GM18951 (cell line): ENCODE data around the gene MGST1.
"Not testable (repeated sequence)": the region's sequence is repeated elsewhere in the genome, so short reads cannot be mapped to it uniquely, and the experiment has no call there.

ENCODE experiments used
- POLR2A ChIP-seq: IDR thresholded peaks from 4 replicates; pipeline ENCODE4 v1.6.1; 2011; ENCODE audit warnings: mild to moderate bottlenecking; ENCODE audit not compliant: insufficient read length, insufficient read depth; ENCODE audit errors: extremely low read depth
- in situ Hi-C: fragments of 300-500 bp; cut with MboI; formaldehyde crosslinking; loops from one replicate; pipeline ENCODE4 v1.12.0; 2022; ENCODE audit warnings: low sequenced_read_pairs, mixed read lengths, inconsistent platforms; ENCODE audit not compliant: unreplicated experiment

The MGST1 gene

DNA sequence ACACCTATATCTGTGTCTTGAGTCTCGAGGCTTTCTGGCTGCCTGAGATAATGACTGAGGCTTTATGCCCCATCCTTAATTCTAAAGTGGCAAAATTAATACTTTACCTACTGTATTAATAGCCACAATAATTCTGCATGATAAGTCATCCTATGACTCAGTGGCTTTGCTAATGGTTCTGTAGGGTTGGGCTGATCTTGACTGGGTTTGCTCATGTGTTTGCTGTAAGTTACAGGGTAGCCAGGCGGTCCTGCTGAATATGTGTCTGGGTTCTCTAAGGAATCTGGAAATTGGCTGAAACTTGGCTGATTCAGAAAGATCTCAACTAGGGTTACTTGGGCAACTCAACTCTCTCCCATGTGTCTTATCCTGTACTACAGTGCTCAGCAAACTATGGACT lies 21.7 kb downstream of the MGST1 start:
- in situ Hi-C loops = no loop called here
- TF ChIP-seq POLR2A = no peak

DNA sequence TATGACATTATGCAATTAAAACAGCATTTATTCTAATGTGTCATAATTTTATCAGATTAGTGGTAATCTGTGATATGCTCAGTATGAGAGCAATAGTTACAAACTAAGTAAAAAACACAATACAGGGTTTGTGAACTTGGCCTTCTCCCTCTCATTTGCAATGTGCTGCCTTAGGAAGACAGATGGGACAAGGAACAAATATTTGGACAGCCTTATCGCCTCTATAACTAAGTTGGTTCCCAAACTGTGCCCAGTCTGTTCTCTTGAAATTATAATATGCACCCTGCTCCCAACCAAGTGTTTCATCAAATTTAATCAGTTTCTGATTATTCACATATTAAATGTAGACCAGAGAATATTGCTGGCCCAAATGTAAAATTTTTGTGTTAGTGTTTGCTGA lies 22.7 kb downstream of the MGST1 start:
- in situ Hi-C loops = no loop called here
- TF ChIP-seq POLR2A = no peak

DNA sequence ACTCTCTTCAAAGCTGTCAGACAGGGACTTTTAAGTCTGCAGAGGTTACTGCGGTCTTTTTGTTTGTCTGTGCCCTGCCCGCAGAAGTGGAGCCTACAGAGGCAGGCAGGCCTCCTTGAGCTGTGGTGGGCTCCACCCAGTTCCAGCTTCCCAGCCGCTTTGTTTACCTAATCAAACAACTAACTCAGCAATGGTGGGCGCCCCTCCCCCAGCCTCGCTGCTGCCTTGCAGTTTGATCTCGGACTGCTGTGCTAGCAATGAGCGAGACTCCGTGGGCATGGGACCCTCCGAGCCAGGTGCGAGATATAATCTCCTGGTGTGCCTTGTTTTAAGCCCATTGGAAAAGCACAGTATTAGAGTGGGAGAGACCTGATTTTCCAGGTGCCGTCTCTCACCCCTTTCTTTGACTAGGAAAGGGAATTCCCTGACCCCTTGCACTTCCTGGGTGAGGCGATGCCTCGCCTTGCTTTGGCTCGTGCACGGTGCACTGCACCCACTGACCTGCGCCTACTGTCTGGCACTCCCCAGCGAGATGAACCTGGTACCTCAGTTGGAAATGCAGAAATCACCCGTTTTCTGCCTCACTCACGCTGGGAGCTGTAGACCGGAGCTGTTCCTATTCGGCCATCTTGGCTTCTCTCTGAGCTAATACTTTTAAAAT lies 35.3 kb downstream of the MGST1 start:
- in situ Hi-C loops = not testable (repeated sequence)

DNA sequence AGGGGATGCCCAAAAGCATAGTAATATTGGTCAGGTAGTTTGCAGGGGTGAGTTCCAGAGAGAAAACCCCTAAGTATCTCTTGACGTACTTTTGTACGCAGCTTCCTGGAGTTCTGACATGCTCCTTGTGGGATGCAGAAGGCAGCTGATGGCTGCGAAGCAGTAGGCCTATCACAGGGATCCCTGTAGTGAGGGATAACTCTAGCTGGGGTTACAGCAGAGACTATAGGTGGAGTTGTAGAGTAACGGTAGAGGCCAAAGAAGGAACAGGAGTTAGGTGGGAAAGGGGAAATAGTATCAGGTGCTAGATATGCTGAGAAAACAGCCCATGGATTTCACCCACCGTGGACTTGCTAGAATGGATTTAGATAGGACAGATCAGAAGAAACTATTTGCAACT lies 37.3 kb downstream of the MGST1 start:
- TF ChIP-seq POLR2A = no peak
- in situ Hi-C loops = no loop called here

DNA sequence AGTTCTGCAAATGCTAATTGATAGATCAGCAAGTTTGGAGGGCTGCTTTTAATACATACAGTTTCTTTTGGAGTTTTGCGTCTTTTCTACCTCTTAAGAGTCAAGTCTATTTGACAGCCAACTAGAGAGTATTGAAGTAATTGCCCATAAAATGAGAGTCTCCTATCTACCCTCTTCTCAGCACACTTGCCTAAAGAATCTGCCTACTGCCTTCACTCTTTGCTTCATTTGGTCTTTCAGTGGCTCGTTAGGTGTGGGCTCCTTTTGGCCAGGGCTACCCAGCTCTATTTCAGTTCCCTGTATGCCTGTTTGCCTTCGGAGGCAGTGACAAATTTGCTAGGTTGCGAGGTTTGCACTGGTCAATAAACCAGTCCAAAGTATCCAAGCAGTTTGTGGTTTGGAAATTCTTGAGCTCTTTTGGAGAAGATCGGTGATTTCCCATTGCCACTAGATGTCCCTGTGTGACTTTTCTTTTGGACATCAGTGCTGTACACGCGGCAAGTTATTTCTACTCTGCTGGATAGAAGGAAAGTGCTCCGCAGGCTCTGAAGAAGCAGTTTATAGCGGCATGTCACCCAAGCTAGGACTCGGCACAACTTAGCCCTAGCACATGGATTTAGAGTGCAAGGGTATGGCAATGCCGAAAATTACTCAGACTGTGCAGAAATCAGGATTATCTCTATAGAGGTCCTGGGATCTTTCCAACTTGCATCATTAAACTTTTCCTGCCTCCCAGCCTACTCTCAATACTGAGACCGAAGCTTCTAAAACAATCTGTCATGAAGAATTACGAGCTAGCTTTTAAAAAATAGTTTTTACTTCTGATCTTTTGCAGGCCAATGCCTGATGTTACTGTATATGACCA lies 38.6 kb downstream of the MGST1 start:
- in situ Hi-C loops = no loop called here
- TF ChIP-seq POLR2A = no peak

DNA sequence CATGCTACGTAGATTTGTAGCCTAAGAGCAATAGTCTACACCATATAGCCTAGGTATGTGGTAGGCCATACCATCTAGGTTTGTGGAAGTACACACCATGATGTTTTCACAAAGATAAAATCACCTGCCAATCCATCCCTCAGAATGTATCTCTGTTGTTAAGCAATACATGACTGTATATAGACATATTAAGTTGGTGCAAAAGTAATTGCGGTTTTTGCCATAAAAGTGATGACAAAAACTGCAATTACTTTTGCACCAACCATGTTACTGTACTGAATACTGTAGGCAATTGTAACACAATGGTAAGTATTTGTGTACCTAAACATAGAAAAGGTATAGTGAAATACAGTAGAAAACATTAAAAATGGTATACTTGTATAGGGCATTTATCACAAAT lies 40.5 kb downstream of the MGST1 start:
- TF ChIP-seq POLR2A = no peak

DNA sequence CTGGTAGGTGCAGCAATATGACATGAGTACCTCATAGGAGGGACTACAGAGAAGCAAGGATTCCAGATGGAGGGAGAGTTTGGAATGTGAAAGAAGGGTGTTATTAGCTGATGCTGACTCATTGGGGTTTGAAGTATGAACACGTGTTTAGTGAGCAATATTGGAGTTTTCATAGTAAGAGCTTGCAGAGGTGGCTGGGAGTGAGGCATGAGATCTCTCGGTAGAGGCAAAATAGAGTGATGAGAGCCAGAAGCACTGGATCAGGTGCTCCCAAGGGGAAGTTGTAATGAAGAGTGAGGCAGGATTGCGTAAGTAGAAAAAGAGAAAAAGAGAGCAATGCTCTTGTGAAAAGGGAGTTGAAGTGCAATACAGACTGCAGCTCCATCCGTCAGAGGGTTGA lies 42.1 kb downstream of the MGST1 start:
- in situ Hi-C loops = no loop called here
- no peak for TF ChIP-seq POLR2A

More for the DNA sequence above, 40.5 kb downstream of the MGST1 start:
- in situ Hi-C loops = no loop called here

DNA sequence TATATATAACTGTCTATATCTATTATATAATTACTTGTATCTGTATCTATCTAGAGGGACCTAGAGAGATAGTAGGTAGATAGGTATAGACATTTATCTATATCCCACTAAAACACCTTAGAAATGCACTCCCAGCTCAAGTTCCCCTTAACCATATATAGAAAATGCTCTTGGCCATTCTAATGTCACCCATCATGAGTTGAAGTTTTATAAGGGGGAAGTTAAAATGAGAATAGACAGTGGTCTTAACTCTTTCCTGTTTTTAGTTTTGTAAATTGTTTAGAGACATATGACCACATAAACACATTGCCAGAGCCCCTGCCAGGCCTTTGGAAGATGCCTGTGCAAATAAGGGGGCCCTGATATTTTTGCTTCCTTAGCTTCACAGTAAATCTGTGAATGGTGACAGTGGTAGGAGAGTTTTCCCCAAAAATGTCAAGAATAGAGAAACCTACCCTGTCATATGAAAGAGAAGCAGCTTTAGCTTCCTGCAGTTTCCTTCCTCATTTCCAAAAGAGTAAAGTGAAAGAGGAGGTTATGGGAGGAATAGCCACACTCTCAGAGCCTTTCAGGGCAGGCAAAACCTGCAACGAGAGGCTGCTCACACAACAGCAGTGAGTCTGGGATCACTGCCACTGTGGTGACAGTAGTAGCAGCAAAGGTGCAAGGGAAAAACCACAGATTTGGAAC lies 45.5 kb downstream of the MGST1 start:
- in situ Hi-C loops = no loop called here
- TF ChIP-seq POLR2A = no peak

DNA sequence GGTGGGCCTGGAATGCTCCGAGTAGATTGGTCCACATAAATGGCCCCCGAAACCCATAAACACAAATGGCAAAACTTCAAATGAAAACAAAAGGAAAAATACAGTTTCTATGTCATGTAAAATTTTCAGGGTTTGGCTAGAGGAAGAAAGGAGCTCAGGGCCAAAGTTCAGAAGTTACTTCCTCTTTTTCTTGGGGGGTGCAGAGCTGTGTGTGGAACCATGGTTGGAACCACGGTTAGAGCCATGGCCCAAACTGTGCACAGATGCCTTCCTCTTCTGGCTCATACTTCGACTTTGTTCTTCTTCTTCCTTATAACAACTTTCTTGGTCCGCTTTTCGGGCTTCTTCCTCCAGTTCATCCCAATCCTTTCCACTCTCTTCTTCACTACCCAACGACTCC lies 51.7 kb downstream of the MGST1 start:
- no peak for TF ChIP-seq POLR2A
- in situ Hi-C loops = no loop called here

DNA sequence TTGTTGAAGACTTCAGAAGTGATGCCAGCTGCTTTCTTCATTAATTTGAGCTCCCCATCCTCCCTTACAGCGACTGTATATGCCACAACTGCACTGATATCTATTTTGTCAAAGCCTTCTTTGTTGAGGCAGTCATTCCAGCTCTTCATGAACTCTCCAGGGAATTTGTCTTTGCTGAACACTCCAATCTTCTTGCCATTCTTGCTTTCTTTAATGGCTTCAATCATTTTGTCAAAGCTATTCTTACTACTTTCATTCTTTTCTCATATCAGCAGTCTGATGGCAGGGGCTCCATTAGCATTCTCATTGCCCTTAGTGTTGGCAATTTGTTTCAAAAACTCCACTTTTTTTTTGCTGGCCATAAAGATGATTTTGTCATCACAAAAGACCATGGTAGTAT lies 54.4 kb downstream of the MGST1 start:
- in situ Hi-C loops = not testable (repeated sequence)

DNA sequence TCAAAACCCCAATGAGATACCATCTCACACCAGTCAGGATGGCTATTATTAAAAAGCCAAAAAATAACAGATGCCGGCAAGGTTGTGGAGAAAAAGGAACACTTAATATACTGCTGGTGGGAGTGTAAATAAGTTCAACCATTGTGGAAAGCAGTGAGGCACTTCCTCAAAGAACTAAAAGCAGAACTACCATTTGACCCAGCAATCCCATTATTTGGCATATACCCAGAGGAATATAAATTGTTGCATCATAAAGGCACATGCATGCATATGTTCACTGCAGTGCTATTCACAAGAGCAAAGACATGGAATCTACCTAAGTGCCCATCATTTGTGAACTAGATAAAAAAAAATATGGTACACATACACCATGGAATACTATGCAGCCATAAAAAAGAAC lies 59.9 kb downstream of the MGST1 start:
- TF ChIP-seq POLR2A = no peak
- in situ Hi-C loops = no loop called here
